ENCODE data around the gene FBXL2.
"Not testable (repeated sequence)": the region's sequence is repeated elsewhere in the genome, so short reads cannot be mapped to it uniquely, and the experiment has no call there.

Gene FBXL2

DNA sequence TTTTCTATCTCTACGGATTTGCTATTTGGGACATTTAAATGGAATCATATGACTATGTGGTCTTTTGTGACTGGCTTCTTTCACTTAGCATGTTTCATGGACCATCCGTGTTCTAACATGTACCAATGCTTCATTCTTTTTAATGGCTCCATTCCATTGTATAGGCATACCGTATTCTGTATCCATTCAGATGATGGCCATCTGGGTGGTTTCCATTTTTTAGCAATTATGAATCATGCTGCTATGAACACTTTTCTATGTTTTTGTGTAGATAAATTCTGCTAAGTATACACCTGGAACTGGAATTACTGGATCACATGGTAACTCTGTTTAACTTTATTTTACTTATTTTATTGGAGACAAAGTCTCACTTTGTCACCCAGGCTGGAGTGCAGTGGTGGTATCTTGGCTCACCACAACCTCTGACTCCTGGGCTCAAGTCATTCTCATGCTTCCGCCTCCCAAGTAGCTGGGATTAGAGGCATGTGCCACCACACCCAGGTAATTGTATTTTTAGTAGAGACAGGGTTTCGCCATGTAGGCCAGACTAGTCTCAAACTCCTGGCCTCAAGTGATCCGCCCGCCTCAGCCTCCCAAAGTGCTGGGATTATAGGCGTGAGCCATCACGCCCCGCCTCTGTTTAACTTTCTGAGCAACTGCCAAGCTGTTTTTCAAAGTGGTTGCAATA is 149.5 kb downstream of the FBXL2 start:
- no peak for DNase-seq (ENCODE audit: extremely low read depth in 1 of 2, low read depth in 1 of 2)

DNA sequence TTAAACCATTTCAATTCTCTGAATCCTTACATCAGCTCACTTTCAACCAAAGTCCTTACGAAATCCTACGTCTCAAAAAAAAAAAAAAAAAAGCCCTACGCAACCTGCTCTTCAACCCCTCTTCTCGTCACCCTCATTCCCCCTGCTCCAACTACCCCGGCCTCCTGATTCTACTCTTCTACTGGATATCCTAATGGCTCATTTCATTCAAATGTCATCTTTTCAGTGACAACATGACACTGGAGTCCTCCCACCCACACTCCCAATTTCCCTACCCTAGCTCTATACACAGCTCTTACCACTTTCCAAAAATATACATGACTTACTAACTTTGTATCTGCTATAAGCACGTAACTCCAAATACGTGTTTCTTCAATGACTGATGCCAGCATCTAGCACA is 151.5 kb downstream of the FBXL2 start:
- no peak for DNase-seq (ENCODE audit: extremely low read depth in 1 of 2, low read depth in 1 of 2)

- not testable (repeated sequence) for DNase-seq (ENCODE audit: extremely low read depth in 1 of 2, low read depth in 1 of 2)
Observed at GRCh38 chr3:33429306-33429705, 152.1 kb downstream of the FBXL2 start.

- DNase-seq (ENCODE audit: extremely low read depth in 1 of 2, low read depth in 1 of 2) = no peak
Observed at GRCh38 chr3:33430061-33430460, 152.8 kb downstream of the FBXL2 start.

DNA sequence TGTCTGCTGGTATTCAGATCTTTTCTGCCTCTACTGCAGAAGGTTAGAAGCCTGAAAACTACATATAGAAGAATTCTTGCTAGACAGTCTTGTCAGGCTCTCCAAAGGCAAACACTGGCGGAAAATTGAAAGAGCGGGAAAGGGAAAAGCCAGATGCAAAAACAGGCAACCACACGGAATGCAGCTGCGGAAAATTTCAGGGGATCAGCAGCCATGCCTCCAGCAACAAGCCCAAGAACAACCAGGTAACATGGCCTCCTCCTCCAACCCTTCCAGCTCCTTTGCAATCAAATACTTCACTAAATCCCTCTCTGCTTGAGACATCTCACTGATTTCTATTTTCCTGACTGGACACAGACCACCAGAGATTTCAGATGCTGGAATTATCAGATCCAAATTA is 153.3 kb downstream of the FBXL2 start:
- DNase-seq (ENCODE audit: extremely low read depth in 1 of 2, low read depth in 1 of 2) = no peak

- no peak for DNase-seq (ENCODE audit: extremely low read depth in 1 of 2, low read depth in 1 of 2)
Observed at GRCh38 chr3:33433843-33434242, 156.6 kb downstream of the FBXL2 start.

Data from activated CD8-positive, alpha-beta memory T cell treated with anti-CD3 and anti-CD28 coated beads for 1 hour (primary cell).